ENCODE measurements around the gene GMPR.

The GMPR gene

GRCh38 chr6:16230953-16231352 is 7.4 kb upstream of the GMPR start:
- Mint-ChIP-seq H3K4me3 (no peak overlapping the region), H3K4me1 (no peaks in the 10 kb centered on the region), H3K27ac (no peak overlapping the region), H3K36me3 (ENCODE audit: low read depth) (no peaks in the 10 kb centered on the region), H3K9me3 (no peaks in the 10 kb centered on the region), H3K27me3 (peaks cover 15% of the 10 kb centered on the region)
- DNase-seq (no peak), ATAC-seq (no peak)

DNA sequence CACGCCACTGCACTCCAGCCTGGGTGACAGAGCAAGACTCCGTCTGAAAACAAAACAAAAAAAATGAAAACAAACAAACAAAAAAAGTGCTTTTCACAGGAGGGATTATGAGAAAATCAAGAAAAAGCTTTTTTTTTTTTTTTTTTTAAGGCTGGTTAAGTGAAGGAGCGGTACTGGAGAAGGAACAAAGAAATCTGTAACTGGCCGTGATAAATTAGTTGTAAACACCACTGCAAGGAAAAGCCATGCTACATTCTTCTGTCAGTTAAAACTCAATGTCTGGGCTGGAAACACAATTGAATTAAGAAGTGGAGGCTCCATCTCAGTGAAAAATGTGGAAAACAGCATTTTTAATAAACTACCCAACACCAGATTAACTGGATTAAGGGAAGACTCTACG is 6.3 kb upstream of the GMPR start:
- ATAC-seq (no peak), DNase-seq (no peak)
- Mint-ChIP-seq H3K4me3 (no peak overlapping the region), H3K36me3 (ENCODE audit: low read depth) (no peaks in the 10 kb centered on the region), H3K27ac (no peak overlapping the region), H3K9me3 (no peaks in the 10 kb centered on the region), H3K4me1 (peaks cover 9% of the 10 kb centered on the region), H3K27me3 (peaks cover 22% of the 10 kb centered on the region)

GRCh38 chr6:16236009-16236501 is 2.3 kb upstream of the GMPR start:
- no peak for ATAC-seq
- Mint-ChIP-seq H3K27me3 (peaks cover 48% of the 10 kb centered on the region), H3K9me3 (no peaks in the 10 kb centered on the region), H3K27ac (no peak overlapping the region), H3K4me1 (peaks cover 24% of the 10 kb centered on the region), H3K4me3 (no peak overlapping the region), H3K36me3 (ENCODE audit: low read depth) (no peaks in the 10 kb centered on the region)
- no peak for DNase-seq

GRCh38 chr6:16236631-16237199 is 1.7 kb upstream of the GMPR start:
- H3K27me3 Mint-ChIP-seq: peaks cover 48% of the 10 kb centered on the region
- no peak overlapping the region for H3K27ac Mint-ChIP-seq
- DNase-seq (no peak), ATAC-seq (no peak)
- no peaks in the 10 kb centered on the region for H3K9me3 Mint-ChIP-seq
- H3K36me3 Mint-ChIP-seq (ENCODE audit: low read depth): no peaks in the 10 kb centered on the region
- H3K4me3 Mint-ChIP-seq: no peak overlapping the region
- peaks cover 24% of the 10 kb centered on the region for H3K4me1 Mint-ChIP-seq

GRCh38 chr6:16237242-16237641 is 1.1 kb upstream of the GMPR start:
- H3K9me3 Mint-ChIP-seq: no peaks in the 10 kb centered on the region
- H3K27me3 Mint-ChIP-seq: peaks cover 48% of the 10 kb centered on the region
- no peak for DNase-seq
- no peak for ATAC-seq
- H3K36me3 Mint-ChIP-seq (ENCODE audit: low read depth): no peaks in the 10 kb centered on the region
- H3K4me1 Mint-ChIP-seq: peaks cover 24% of the 10 kb centered on the region
- H3K4me3 Mint-ChIP-seq: peak overlapping the region; percentile 61
- no peak overlapping the region for H3K27ac Mint-ChIP-seq

DNA sequence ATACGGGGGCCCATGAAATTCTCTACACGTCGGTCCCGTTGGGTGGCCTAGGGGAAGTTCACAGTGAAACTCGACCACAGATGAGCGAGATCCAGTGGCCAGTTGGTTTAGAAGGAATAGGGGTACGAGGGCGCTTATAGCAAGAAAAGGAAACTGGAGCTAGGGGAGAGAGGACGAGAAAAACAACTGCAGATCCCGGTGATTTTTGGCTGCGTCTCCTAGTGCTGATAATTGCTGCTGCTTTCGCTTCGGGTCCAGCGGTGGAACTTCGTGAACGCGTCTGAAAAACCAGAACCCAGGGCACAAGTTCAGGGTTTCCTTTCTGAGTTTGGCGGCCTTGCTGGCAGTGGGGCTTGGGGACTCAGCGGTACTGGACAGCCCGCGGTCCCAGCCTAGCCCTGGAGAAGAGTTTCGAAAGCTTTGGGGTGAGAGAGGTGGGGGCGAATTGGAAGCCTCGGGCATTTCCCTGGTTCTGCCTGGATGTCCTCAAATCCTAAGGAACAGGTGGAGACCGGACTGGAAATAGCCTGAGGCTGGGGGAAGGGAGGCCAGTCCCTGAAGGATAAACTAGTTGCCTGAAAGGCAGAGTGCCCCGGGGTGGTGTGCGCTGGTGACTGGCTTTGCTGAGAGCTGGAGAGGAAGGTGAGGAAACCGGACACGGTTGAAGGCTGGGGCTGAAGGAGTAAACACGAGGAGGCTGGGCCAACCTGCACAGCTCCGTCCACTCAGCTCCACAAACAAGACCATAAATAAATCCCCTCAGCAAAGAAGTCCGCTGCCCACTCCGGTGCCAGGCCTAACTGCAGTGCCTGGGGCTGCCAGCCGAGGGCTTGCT is 793 bp downstream of the GMPR start:
- Mint-ChIP-seq H3K36me3 (ENCODE audit: low read depth) (no peaks in the 10 kb centered on the region), H3K9me3 (no peaks in the 10 kb centered on the region), H3K4me3 (peak overlapping the region; percentile 80), H3K27me3 (peaks cover 43% of the 10 kb centered on the region), H3K27ac (no peak overlapping the region), H3K4me1 (peaks cover 24% of the 10 kb centered on the region)
- DNase-seq (peak; percentile 31), ATAC-seq (peak; percentile 53)

DNA sequence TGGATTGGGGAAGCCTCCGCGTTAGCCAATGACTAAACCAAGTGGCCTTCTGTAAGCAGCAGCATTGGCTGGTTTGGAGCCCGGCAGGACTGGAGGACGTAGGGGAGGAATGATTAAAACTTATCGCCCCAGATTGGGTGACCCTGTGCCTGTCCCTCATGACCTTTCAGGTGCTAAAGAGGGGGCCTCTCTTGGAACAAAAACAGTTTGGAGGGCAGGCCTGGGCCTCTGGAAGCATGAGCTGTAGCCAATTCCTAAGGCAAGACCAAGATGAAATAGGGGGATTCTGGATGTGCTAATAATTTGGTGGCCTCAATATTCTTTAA is 1.4 kb downstream of the GMPR start:
- DNase-seq (no peak), ATAC-seq (no peak)
- Mint-ChIP-seq H3K27me3 (peaks cover 41% of the 10 kb centered on the region), H3K36me3 (ENCODE audit: low read depth) (no peaks in the 10 kb centered on the region), H3K4me3 (peak overlapping the region; percentile 80), H3K9me3 (no peaks in the 10 kb centered on the region), H3K4me1 (peaks cover 24% of the 10 kb centered on the region), H3K27ac (no peak overlapping the region)

GRCh38 chr6:16240589-16241320 is 2.4 kb downstream of the GMPR start:
- no peak overlapping the region for H3K27ac Mint-ChIP-seq
- DNase-seq: no peak
- no peak for ATAC-seq
- H3K9me3 Mint-ChIP-seq: no peaks in the 10 kb centered on the region
- H3K27me3 Mint-ChIP-seq: peaks cover 35% of the 10 kb centered on the region
- H3K4me3 Mint-ChIP-seq: no peak overlapping the region
- peaks cover 24% of the 10 kb centered on the region for H3K4me1 Mint-ChIP-seq
- H3K36me3 Mint-ChIP-seq (ENCODE audit: low read depth): no peaks in the 10 kb centered on the region

DNA sequence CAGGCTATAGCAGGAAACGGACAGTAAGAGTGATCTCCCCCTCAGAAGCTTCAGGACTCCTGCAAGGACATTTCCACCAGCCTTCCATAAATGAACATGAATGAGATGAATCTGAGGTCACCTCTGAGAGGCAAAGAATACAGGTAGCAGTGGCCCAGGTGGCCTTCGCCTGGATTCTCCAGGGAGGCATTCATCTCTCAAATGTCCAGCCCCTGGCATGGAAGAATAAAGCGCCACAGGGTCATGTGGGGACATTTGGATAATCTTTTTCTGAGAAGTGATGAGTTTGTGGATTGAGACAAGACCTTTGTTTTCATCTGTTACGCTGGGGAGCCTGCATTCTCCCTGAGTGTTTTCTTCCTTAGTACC is 2.9 kb downstream of the GMPR start:
- Mint-ChIP-seq H3K4me3 (no peak overlapping the region), H3K9me3 (no peaks in the 10 kb centered on the region), H3K36me3 (ENCODE audit: low read depth) (no peaks in the 10 kb centered on the region), H3K27me3 (peaks cover 30% of the 10 kb centered on the region), H3K4me1 (peaks cover 21% of the 10 kb centered on the region), H3K27ac (no peak overlapping the region)
- ATAC-seq: no peak
- DNase-seq: no peak

GRCh38 chr6:16243055-16243454 is 4.7 kb downstream of the GMPR start:
- H3K27me3 Mint-ChIP-seq: peaks cover 16% of the 10 kb centered on the region
- no peaks in the 10 kb centered on the region for H3K36me3 Mint-ChIP-seq (ENCODE audit: low read depth)
- H3K4me1 Mint-ChIP-seq: peaks cover 8% of the 10 kb centered on the region
- H3K9me3 Mint-ChIP-seq: no peaks in the 10 kb centered on the region
- no peak overlapping the region for H3K27ac Mint-ChIP-seq
- no peak overlapping the region for H3K4me3 Mint-ChIP-seq
- no peak for DNase-seq
- no peak for ATAC-seq

DNA sequence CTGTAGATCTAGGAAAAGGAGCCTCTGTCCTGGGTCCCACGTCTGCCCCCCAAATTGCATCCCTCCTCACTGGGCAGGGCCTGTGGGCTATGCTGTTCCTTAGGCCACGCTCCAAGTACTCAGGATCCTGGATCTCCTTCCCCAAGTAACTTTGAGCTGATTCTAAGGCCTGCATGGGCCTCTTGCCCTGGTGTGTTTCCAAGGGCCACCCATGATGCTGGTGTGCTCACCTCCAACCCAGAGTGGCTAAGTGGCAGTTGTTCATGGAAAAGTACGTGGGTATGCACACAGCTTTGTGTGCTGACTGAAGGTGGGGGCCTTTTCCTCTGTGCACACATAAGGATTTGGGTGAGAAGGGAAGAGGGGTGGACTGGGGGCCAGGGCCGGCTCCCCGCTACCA is 5.3 kb downstream of the GMPR start:
- Mint-ChIP-seq H3K4me1 (peaks cover 7% of the 10 kb centered on the region), H3K27ac (no peak overlapping the region), H3K9me3 (no peaks in the 10 kb centered on the region), H3K36me3 (ENCODE audit: low read depth) (no peaks in the 10 kb centered on the region), H3K27me3 (peaks cover 13% of the 10 kb centered on the region), H3K4me3 (no peak overlapping the region)
- DNase-seq (no peak), ATAC-seq (no peak)

DNA sequence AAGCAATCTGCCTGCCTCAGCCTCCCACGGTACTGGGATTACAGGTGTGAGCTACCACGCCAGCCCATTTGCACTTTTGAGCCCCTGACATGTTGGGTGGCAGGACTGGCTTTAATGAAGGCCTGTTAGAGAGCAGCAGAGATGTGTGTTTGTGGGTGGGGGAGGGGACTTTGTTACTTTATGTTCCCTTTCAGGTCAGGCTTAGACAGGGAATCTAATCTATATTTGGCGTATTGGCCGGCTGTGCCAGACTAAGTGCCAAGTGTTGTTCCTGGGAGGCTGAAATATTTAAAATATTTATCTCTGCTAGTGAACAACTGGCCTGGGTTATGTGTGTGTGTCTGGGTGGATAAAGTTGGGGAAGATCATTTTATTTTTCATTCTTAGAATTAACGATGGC is 6.1 kb downstream of the GMPR start:
- Mint-ChIP-seq H3K27ac (no peak overlapping the region), H3K9me3 (no peaks in the 10 kb centered on the region), H3K4me1 (no peaks in the 10 kb centered on the region), H3K27me3 (peaks cover 7% of the 10 kb centered on the region), H3K36me3 (ENCODE audit: low read depth) (no peaks in the 10 kb centered on the region), H3K4me3 (no peak overlapping the region)
- DNase-seq (no peak), ATAC-seq (no peak)

DNA sequence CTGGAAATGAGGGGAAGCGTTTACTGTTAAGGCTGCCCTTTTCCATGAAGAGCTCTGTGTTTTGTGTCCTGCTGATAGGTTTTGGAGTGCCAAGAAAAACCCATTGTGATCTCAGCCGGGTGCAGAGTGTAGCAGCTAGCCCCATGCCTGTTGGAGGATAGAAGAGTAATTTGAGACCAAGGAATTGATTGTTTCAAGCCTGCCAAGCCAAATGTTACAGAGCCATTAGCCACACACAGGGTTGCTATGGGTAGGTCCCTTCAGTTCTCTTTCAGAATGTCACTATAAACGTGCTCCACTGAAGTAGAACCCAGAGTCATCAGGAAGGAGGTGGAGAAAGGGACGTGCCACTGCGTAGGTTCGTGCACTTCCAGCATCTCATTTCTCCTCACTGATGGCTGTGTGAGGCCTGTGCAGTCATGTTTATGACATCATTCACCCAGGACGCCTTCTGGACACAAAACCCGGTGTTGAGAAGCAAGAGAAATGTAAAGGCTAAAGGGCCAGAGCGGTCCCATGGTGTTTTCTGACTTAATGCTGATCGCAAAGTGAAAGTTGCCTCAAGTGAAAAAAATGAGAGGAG is 6.6 kb downstream of the GMPR start:
- Mint-ChIP-seq H3K4me3 (no peak overlapping the region), H3K4me1 (no peaks in the 10 kb centered on the region), H3K36me3 (ENCODE audit: low read depth) (no peaks in the 10 kb centered on the region), H3K27ac (no peak overlapping the region), H3K9me3 (no peaks in the 10 kb centered on the region), H3K27me3 (peaks cover 3% of the 10 kb centered on the region)
- ATAC-seq (no peak), DNase-seq (no peak)

- H3K4me3 Mint-ChIP-seq: no peak overlapping the region
- peaks cover 4% of the 10 kb centered on the region for H3K27me3 Mint-ChIP-seq
- ATAC-seq (no peak), DNase-seq (no peak)
- H3K27ac Mint-ChIP-seq: no peak overlapping the region
- no peaks in the 10 kb centered on the region for H3K9me3 Mint-ChIP-seq
- peaks cover 6% of the 10 kb centered on the region for H3K4me1 Mint-ChIP-seq
- H3K36me3 Mint-ChIP-seq (ENCODE audit: low read depth): no peaks in the 10 kb centered on the region
Measured at GRCh38 chr6:16248271-16248853, 10.0 kb downstream of the GMPR start.
